ENCODE measurements around the gene FPGS. TPM values are rescaled to one million over a fixed set of nuclear protein-coding genes. Genes with fewer than 3 reads are reported as not detected.

The FPGS gene
- polyA plus RNA-seq, 1 donor (not counting 4 experiments of a cell fraction or from before 2014, with no cell fraction given): 38.2 TPM

DNA sequence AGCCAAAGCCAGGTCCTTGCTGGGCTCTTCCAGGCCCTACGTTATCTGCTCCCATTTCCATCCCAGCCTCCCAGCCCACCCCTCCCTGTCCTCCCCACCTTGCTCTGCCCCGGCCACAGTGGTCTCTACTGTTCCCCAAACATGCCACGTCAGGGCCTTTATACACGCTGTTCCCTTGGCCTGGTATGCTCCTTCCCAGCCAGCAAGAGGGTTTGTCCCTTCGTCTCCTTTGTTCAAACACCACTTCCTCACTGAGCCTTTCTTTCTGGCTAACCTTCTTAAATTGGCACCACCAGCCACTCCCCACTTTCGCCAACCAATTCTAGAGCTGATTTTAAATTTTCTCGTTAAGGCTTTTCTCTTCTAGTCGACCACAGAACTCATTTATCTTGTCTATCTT, 34.0 kb upstream of the FPGS start:
- no peaks in the 10 kb centered on the region for H3K9me1 ChIP-seq (ENCODE audit: control insufficient read depth, extremely low read depth, insufficient read depth, low read length)
- H3K79me2 ChIP-seq (ENCODE audit: control insufficient read depth, insufficient read depth, low read length): no peaks in the 10 kb centered on the region
- H2AFZ ChIP-seq (ENCODE audit: control insufficient read depth, low read length): no peak overlapping the region
- no peaks in the 10 kb centered on the region for H3K27me3 ChIP-seq (ENCODE audit: control insufficient read depth, extremely low read depth, insufficient read depth, low read length)
- dilution Hi-C loops (cut with MboI; ENCODE audit: extremely low pct_ligation_motif_present, low sequenced_read_pairs): no loop called here
- no peaks in the 10 kb centered on the region for H3K36me3 ChIP-seq (ENCODE audit: control insufficient read depth in 2 of 2, extremely low read depth in 1 of 2, insufficient read depth in 2 of 2, low read length in 2 of 2)
- H3K4me3 ChIP-seq (ENCODE audit: control insufficient read depth in 2 of 3, extremely low read depth in 1 of 3, insufficient read depth in 2 of 3, low read depth in 1 of 3, low read length in 3 of 3): no peak overlapping the region
- no peak for TF ChIP-seq EZH2 (IDR thresholded peaks at IDR 0.05; ENCODE audit: low read length)
- TF ChIP-seq, protein P1, sequence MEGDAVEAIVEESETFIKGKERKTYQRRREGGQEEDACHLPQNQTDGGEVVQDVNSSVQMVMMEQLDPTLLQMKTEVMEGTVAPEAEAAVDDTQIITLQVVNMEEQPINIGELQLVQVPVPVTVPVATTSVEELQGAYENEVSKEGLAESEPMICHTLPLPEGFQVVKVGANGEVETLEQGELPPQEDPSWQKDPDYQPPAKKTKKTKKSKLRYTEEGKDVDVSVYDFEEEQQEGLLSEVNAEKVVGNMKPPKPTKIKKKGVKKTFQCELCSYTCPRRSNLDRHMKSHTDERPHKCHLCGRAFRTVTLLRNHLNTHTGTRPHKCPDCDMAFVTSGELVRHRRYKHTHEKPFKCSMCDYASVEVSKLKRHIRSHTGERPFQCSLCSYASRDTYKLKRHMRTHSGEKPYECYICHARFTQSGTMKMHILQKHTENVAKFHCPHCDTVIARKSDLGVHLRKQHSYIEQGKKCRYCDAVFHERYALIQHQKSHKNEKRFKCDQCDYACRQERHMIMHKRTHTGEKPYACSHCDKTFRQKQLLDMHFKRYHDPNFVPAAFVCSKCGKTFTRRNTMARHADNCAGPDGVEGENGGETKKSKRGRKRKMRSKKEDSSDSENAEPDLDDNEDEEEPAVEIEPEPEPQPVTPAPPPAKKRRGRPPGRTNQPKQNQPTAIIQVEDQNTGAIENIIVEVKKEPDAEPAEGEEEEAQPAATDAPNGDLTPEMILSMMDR (optimal IDR thresholded peaks at IDR 0.05 in 1 of 3, IDR thresholded peaks at IDR 0.05 in 1 of 3, conservative IDR thresholded peaks at IDR 0.05 in 1 of 3; ENCODE audit: extremely low read depth in 1 of 3, insufficient read depth in 2 of 3, low read length in 3 of 3): no peak
- H3K9me3 ChIP-seq (ENCODE audit: control insufficient read depth, low read depth, low read length): no peaks in the 10 kb centered on the region
- H3K4me1 ChIP-seq (ENCODE audit: control insufficient read depth, extremely low read depth, insufficient read depth, low read length): peaks cover 10% of the 10 kb centered on the region
- DNase-seq (ENCODE audit: low read depth, low spot score): no peak
- H4K20me1 ChIP-seq (ENCODE audit: control insufficient read depth, extremely low read depth, insufficient read depth, low read length): no peaks in the 10 kb centered on the region
- H3K9ac ChIP-seq (ENCODE audit: control insufficient read depth, extremely low read depth, insufficient read depth, low read length): no peak overlapping the region
- H3K4me2 ChIP-seq (ENCODE audit: control insufficient read depth, extremely low read depth, insufficient read depth, low read depth, low read length): no peak overlapping the region
- no peak for FAIRE-seq
- H3K27ac ChIP-seq (ENCODE audit: control insufficient read depth, insufficient read depth, low read length): no peak overlapping the region

DNA sequence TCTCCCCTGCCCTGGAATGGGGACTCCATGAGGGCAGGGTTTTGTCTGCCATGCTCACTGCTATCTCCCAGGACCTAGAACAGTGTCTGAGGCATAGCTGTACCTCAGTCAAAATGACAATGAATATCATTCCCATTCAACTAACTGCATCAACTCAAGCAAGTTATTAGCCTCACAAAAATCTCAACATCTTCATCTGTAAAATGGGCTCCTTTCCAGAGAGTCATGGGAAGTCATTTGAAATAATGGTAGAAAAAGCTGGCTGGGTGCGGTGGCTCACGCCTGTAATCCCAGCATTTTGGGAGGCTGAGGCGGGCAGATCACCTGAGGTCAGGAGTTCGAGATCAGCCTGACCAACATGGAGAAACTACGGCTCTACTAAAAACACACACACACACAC, 33.6 kb upstream of the FPGS start:
- no peak for FAIRE-seq
- H3K36me3 ChIP-seq (ENCODE audit: control insufficient read depth in 2 of 2, extremely low read depth in 1 of 2, insufficient read depth in 2 of 2, low read length in 2 of 2): no peaks in the 10 kb centered on the region
- no peak for TF ChIP-seq EZH2 (IDR thresholded peaks at IDR 0.05; ENCODE audit: low read length)
- TF ChIP-seq, protein P1 (optimal IDR thresholded peaks at IDR 0.05 in 1 of 3, IDR thresholded peaks at IDR 0.05 in 1 of 3, conservative IDR thresholded peaks at IDR 0.05 in 1 of 3; ENCODE audit: extremely low read depth in 1 of 3, insufficient read depth in 2 of 3, low read length in 3 of 3): no peak
- H2AFZ ChIP-seq (ENCODE audit: control insufficient read depth, low read length): no peak overlapping the region
- H3K9ac ChIP-seq (ENCODE audit: control insufficient read depth, extremely low read depth, insufficient read depth, low read length): no peak overlapping the region
- no peaks in the 10 kb centered on the region for H3K79me2 ChIP-seq (ENCODE audit: control insufficient read depth, insufficient read depth, low read length)
- peaks cover 10% of the 10 kb centered on the region for H3K4me1 ChIP-seq (ENCODE audit: control insufficient read depth, extremely low read depth, insufficient read depth, low read length)
- no peak for DNase-seq (ENCODE audit: low read depth, low spot score)
- dilution Hi-C loops (cut with MboI; ENCODE audit: extremely low pct_ligation_motif_present, low sequenced_read_pairs): no loop called here
- no peak overlapping the region for H3K4me2 ChIP-seq (ENCODE audit: control insufficient read depth, extremely low read depth, insufficient read depth, low read depth, low read length)
- no peak overlapping the region for H3K27ac ChIP-seq (ENCODE audit: control insufficient read depth, insufficient read depth, low read length)
- H4K20me1 ChIP-seq (ENCODE audit: control insufficient read depth, extremely low read depth, insufficient read depth, low read length): no peaks in the 10 kb centered on the region
- H3K4me3 ChIP-seq (ENCODE audit: control insufficient read depth in 2 of 3, extremely low read depth in 1 of 3, insufficient read depth in 2 of 3, low read depth in 1 of 3, low read length in 3 of 3): no peak overlapping the region
- no peaks in the 10 kb centered on the region for H3K9me1 ChIP-seq (ENCODE audit: control insufficient read depth, extremely low read depth, insufficient read depth, low read length)
- no peaks in the 10 kb centered on the region for H3K9me3 ChIP-seq (ENCODE audit: control insufficient read depth, low read depth, low read length)
- H3K27me3 ChIP-seq (ENCODE audit: control insufficient read depth, extremely low read depth, insufficient read depth, low read length): no peaks in the 10 kb centered on the region
